Adrenal gland (tissue), 5 donors: ENCODE measurements around the gene MYO5A.

Source experiments
- POLR2A ChIP-seq, 2 donors: fragments of 450-650 bp; IDR thresholded peaks; one replicate each; pipeline ENCODE4 v1.6.1; 2017; ENCODE audit warnings: antibody characterized with exemption in 2 of 2, mild to moderate bottlenecking in 2 of 2, moderate library complexity in 1 of 2
- TF ChIP-seq, protein P1 (sequence below), 6 experiments: fragments of 450-650 bp in 4 of 6; fragments of 200-600 bp in 2 of 6; sonication (generic) in 1 of 6; IDR thresholded peaks; 1 replicate in 5 of 6; 2 replicates in 1 of 6; pipeline versions ENCODE4 v1.5.1 to v1.8.0; 2016 to 2021; ENCODE audit warnings: antibody characterized with exemption in 6 of 6, mild to moderate bottlenecking in 2 of 6, moderate library complexity in 1 of 6
- donor health status: DM: no; HTN: no; CAD: no.

DNA sequence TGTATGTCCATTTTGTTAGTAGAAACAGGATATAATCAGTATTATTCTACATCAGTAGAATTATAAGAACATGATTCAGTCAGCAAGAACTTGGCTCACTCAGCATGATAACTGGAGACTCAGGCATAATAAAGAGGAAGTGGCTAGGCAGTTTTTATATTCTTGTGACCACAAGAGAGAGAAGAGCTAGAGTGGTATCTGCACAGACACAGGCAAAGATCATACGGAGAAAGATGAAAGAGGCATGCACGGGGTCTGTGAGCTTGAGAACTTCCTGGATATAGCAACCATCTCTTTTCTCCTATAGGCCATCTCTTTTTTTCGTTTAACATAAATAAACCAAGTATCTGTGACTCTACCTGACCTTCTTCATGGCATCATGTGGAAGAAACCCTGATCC lies 46.8 kb downstream of the MYO5A start:
- no peak for TF ChIP-seq POLR2A (IDR thresholded peaks at IDR 0.05)
- TF ChIP-seq, protein P1, sequence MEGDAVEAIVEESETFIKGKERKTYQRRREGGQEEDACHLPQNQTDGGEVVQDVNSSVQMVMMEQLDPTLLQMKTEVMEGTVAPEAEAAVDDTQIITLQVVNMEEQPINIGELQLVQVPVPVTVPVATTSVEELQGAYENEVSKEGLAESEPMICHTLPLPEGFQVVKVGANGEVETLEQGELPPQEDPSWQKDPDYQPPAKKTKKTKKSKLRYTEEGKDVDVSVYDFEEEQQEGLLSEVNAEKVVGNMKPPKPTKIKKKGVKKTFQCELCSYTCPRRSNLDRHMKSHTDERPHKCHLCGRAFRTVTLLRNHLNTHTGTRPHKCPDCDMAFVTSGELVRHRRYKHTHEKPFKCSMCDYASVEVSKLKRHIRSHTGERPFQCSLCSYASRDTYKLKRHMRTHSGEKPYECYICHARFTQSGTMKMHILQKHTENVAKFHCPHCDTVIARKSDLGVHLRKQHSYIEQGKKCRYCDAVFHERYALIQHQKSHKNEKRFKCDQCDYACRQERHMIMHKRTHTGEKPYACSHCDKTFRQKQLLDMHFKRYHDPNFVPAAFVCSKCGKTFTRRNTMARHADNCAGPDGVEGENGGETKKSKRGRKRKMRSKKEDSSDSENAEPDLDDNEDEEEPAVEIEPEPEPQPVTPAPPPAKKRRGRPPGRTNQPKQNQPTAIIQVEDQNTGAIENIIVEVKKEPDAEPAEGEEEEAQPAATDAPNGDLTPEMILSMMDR (IDR thresholded peaks at IDR 0.05), result no peak
